GM12801 (cell line): ENCODE measurements around the gene MFSD12.

ENCODE experiments used
- CTCF ChIP-seq: IDR thresholded peaks from one replicate; pipeline ENCODE4 v1.5.1; 2011; ENCODE audit warnings: control low read depth; ENCODE audit not compliant: insufficient read length; ENCODE audit errors: extremely low read depth

The MFSD12 gene

GRCh38 chr19:3538258-3538929 lies 19.0 kb downstream of the MFSD12 start:
- no peak for TF ChIP-seq CTCF

GRCh38 chr19:3537438-3538240 lies 19.7 kb downstream of the MFSD12 start:
- no peak for TF ChIP-seq CTCF

GRCh38 chr19:3537101-3537437 lies 20.3 kb downstream of the MFSD12 start:
- TF ChIP-seq CTCF = no peak

GRCh38 chr19:3536429-3537100 lies 20.8 kb downstream of the MFSD12 start:
- no peak for TF ChIP-seq CTCF

GRCh38 chr19:3535981-3536380 lies 21.4 kb downstream of the MFSD12 start:
- TF ChIP-seq CTCF = no peak

GRCh38 chr19:3535563-3535965 lies 21.8 kb downstream of the MFSD12 start:
- no peak for TF ChIP-seq CTCF

- TF ChIP-seq CTCF = no peak
These were observed 22.2 kb downstream of the MFSD12 start for GRCh38 chr19:3535235-3535535.
